K562 (cell line): ENCODE measurements around the gene N4BP3. TPM values are rescaled to one million over a fixed set of nuclear protein-coding genes. Genes with fewer than 3 reads are reported as not detected.

Experiments used
- ATAC-seq: fragments of 200-7000 bp; cut with Tn5 transposase; 3 replicates; pipeline ENCODE4 v1.9.1; 2020; ENCODE audit warnings: moderate library complexity
- BruUV-seq: library from RNA; stranded (reverse); fragments of 400-500 nt; replicated peaks from 2 replicates; lab custom pipeline; 2021; lab: Mats Ljungman, UMichigan
- CTCF ChIA-PET: fragments of 300-600 bp; formaldehyde crosslinking; extraction: SDS; loops from one replicate; lab custom pipeline; 2021; ENCODE audit warnings: low intra/inter-chr PET ratio; lab: Yijun Ruan, JAX
- POLR2A ChIA-PET: fragments of 300-600, 350-650 bp; sonication (Branson Sonifier 250); formaldehyde crosslinking; extraction: SDS; loops from one replicate; lab custom pipeline; 2021; ENCODE audit warnings: antibody characterized with exemption, inconsistent platforms; lab: Yijun Ruan, JAX
- DNase-seq, 4 experiments: peaks; one replicate each; pipeline versions ENCODE4 v3.0.0 to v3.0.0-alpha.2; 2011 to 2018; ENCODE audit warnings: low spot score in 3 of 4, mixed read lengths in 3 of 4; ENCODE audit errors: extremely low read depth in 1 of 4
- FAIRE-seq: peaks from 2 replicates; lab custom pipeline; 2011; peaks lifted over from hg19 to GRCh38; lab: Jason Lieb, UNC
- H2AFZ ChIP-seq: 2 replicates; pipeline ENCODE4 v1.6.0; 2011; ENCODE audit warnings: low read depth, low read length, control low read depth, inconsistent platforms
- H3K27ac ChIP-seq: fragments of 200-600 bp; 3 replicates; pipeline ENCODE4 v1.8.0; 2011; ENCODE audit warnings: low read depth, mild to moderate bottlenecking, control low read depth, inconsistent platforms, low read length, moderate library complexity, mixed read lengths; ENCODE audit errors: extremely low read depth
- H3K27me3 ChIP-seq, 2 experiments: fragments of 300-600 bp in 1 of 2; 2 replicates in 1 of 2; 3 replicates in 1 of 2; pipeline versions ENCODE4 v1.6.0 to v1.8.0; 2011; ENCODE audit warnings: inconsistent platforms in 2 of 2, low read length in 2 of 2, mild to moderate bottlenecking in 1 of 2, mixed read lengths in 1 of 2, moderate library complexity in 1 of 2; ENCODE audit not compliant: control insufficient read depth in 2 of 2, insufficient read depth in 2 of 2
- H3K36me3 ChIP-seq: fragments of 300-600 bp; 3 replicates; pipeline ENCODE4 v1.8.0; 2011; ENCODE audit warnings: mild to moderate bottlenecking, low read length, inconsistent platforms; ENCODE audit not compliant: control insufficient read depth, insufficient read depth
- H3K4me1 ChIP-seq, 2 experiments: fragments of 200-600 bp in 1 of 2; replicated peaks in 1 of 2; 2 replicates in 1 of 2; 3 replicates in 1 of 2; pipeline versions ENCODE4 v1.5.1 to v1.8.0; 2011; ENCODE audit warnings: inconsistent platforms in 2 of 2, low read length in 2 of 2, mild to moderate bottlenecking in 1 of 2, mixed read lengths in 1 of 2, moderate library complexity in 1 of 2; ENCODE audit not compliant: control insufficient read depth in 2 of 2, insufficient read depth in 2 of 2
- H3K4me2 ChIP-seq: 2 replicates; pipeline ENCODE4 v1.6.1; 2011; ENCODE audit warnings: low read length, control low read depth, inconsistent platforms, mixed read lengths; ENCODE audit not compliant: insufficient read depth
- H3K4me3 ChIP-seq: fragments of 200-600 bp; sonication (generic), shearing (Covaris generic); 2 replicates; pipeline ENCODE4 v1.5.1; 2016; ENCODE audit warnings: control low read depth, inconsistent platforms
- H3K79me2 ChIP-seq: fragments of 200-600 bp; 3 replicates; pipeline ENCODE4 v1.8.0; 2011; ENCODE audit warnings: low read length, inconsistent platforms; ENCODE audit not compliant: control insufficient read depth, insufficient read depth
- H3K9ac ChIP-seq, 2 experiments: 2 replicates each; pipeline versions ENCODE4 v1.6.0 to v1.6.1; 2011; ENCODE audit warnings: low read depth in 2 of 2, low read length in 2 of 2, control low read depth in 1 of 2, inconsistent platforms in 1 of 2, mild to moderate bottlenecking in 1 of 2, mixed read lengths in 1 of 2; ENCODE audit not compliant: insufficient read depth in 1 of 2
- H3K9me1 ChIP-seq: one replicate; pipeline ENCODE4 v1.6.0; 2011; ENCODE audit warnings: inconsistent platforms, mild to moderate bottlenecking, low read length, moderate library complexity; ENCODE audit not compliant: control insufficient read depth, insufficient read depth
- H3K9me3 ChIP-seq: replicated peaks from 2 replicates; pipeline ENCODE4 v1.5.1; 2011; ENCODE audit warnings: low read depth, low read length, inconsistent platforms; ENCODE audit not compliant: control insufficient read depth, insufficient read depth
- H4K20me1 ChIP-seq: replicated peaks from 2 replicates; pipeline ENCODE4 v1.6.1; 2011; ENCODE audit warnings: low read length, inconsistent platforms, mixed read lengths; ENCODE audit not compliant: control insufficient read depth, insufficient read depth
- E2F3 ChIP-seq: fragments of 250-450 bp; sonication (Bioruptor Pico); IDR thresholded peaks from 2 replicates; pipeline ENCODE4 v1.4.0; 2020; ENCODE audit warnings: mild to moderate bottlenecking
- GATAD2A ChIP-seq: fragments of 450-650 bp; IDR thresholded peaks from 2 replicates; pipeline ENCODE4 v1.6.1; 2017
- RCOR1 ChIP-seq, 2 experiments: IDR thresholded peaks; 2 replicates each; pipeline ENCODE4 v1.6.1; 2012; ENCODE audit warnings: low read depth in 2 of 2, low read length in 2 of 2, borderline replicate concordance in 1 of 2, improper control_type of control experiment in 1 of 2
- ZFX ChIP-seq: sonication (generic); formaldehyde crosslinking; IDR thresholded peaks from 2 replicates; pipeline ENCODE4 v1.8.0; 2022; ENCODE audit warnings: mild to moderate bottlenecking, missing genetic modification reagents, moderate library complexity
- ZNF75A ChIP-seq: fragments of 450-650 bp; formaldehyde crosslinking; IDR thresholded peaks from 2 replicates; pipeline ENCODE4 v1.4.0; 2020; ENCODE audit warnings: mild to moderate bottlenecking
- WGBS: fragments of 100-300 bp; shearing (Covaris generic); methylation state at CpG from one replicate; pipeline ENCODE4 v1.1.6; 2016; ENCODE audit warnings: low coverage, mixed read lengths; ENCODE audit not compliant: insufficient coverage; ENCODE audit errors: missing lambda C conversion rate; 5-methylcytosine and 5-hydroxymethylcytosine counted together
- in situ Hi-C: fragments of 300-500 bp; cut with MboI; formaldehyde crosslinking; loops from 4 replicates; pipeline ENCODE4 v1.15.0; 2018; ENCODE audit warnings: inconsistent platforms, mixed read lengths
- intact Hi-C: fragments of 100-400 bp; cut with micrococcal nuclease; formaldehyde crosslinking; loops from 2 replicates; pipeline ENCODE4 v1.14.2; 2022
- polyA plus RNA-seq, 8 experiments: library from polyadenylated mRNA; depleted of rRNA in 4 of 8; stranded (reverse) in 5 of 8; unstranded in 3 of 8; fragments of >200 nt; fragmentation: Nextera tagmentation in 2 of 8; fragmentation: Illumina TruSeq in 1 of 8; extraction: Ambion mirVana in 2 of 8; extraction: Trizol in 1 of 8; gene quantifications; 2 replicates each; pipeline versions ENCODE4 v1.2.1 to v1.2.3, GENCODE V29; 2011 to 2014; ENCODE audit warnings: inconsistent platforms in 1 of 8, missing spikeins in 1 of 8
- total RNA-seq, 7 experiments: library from RNA; depleted of rRNA in 6 of 7; stranded (reverse); fragments of >200 nt in 6 of 7; fragmentation: Illumina TruSeq in 2 of 7; extraction: Trizol in 2 of 7; gene quantifications; 2 replicates each; pipeline versions ENCODE4 v1.2.1 to v1.2.3, GENCODE V29; 2011 to 2021; ENCODE audit warnings: low replicate concordance in 1 of 7
- TF ChIP-seq, protein P1 (sequence below): fragments of 250-450 bp; sonication (Bioruptor Pico); IDR thresholded peaks from 2 replicates; pipeline ENCODE4 v1.4.0; 2020; ENCODE audit warnings: mild to moderate bottlenecking

The N4BP3 gene
- total and polyA plus RNA-seq, 9 of the 15 experiments (the other 6 are each of a cell fraction or from before 2014, with no cell fraction given): 0.06 to 7.0 (median 2.4) TPM

GRCh38 chr5:178162481-178162880 lies 49.1 kb downstream of the N4BP3 start:
- H3K4me2 ChIP-seq: no peak overlapping the region
- in situ Hi-C loops: no loop called here
- CTCF ChIA-PET: interaction anchor here (5.9 kb wide), 1 partner anchor 86 kb away, joined by 108 read pairs; no protein-coding TSS in a partner anchor
- H3K9ac ChIP-seq: no peak overlapping the region
- FAIRE-seq: no peak
- H3K36me3 ChIP-seq: no peaks in the 10 kb centered on the region
- WGBS: 24% methylated on average over 9 of the region's 9 CpGs
- BruUV-seq: no TSS peak
- peaks cover 3 to 18% of the 10 kb centered on the region in 2 experiments; a peak in 2 of 5 replicates for H3K27me3 ChIP-seq
- no peak for ATAC-seq
- no peak overlapping the region for H3K4me3 ChIP-seq
- no peak overlapping the region for H2AFZ ChIP-seq
- peaks cover 3 to 15% of the 10 kb centered on the region in 2 experiments; a peak in 3 of 5 replicates for H3K4me1 ChIP-seq
- TF ChIP-seq ZNF75A (no peak), GATAD2A (no peak), RCOR1 (IDR thresholded peaks at IDR 0.05; ENCODE audit: borderline replicate concordance in 1 of 2, low read depth in 2 of 2, low read length in 2 of 2) (no peak), ZFX (CRISPR knock-in tag) (no peak), E2F3 (CRISPR knock-in tag) (no peak)
- TF ChIP-seq, protein P1, sequence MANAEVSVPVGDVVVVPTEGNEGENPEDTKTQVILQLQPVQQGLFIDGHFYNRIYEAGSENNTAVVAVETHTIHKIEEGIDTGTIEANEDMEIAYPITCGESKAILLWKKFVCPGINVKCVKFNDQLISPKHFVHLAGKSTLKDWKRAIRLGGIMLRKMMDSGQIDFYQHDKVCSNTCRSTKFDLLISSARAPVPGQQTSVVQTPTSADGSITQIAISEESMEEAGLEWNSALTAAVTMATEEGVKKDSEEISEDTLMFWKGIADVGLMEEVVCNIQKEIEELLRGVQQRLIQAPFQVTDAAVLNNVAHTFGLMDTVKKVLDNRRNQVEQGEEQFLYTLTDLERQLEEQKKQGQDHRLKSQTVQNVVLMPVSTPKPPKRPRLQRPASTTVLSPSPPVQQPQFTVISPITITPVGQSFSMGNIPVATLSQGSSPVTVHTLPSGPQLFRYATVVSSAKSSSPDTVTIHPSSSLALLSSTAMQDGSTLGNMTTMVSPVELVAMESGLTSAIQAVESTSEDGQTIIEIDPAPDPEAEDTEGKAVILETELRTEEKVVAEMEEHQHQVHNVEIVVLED (CRISPR knock-in tag): no peak
- TF ChIP-seq, all 486 proteins: peak for 0
- POLR2A ChIA-PET: interaction anchor here (0.6 to 2.2 kb wide), 7 partner anchors 9 to 88 kb away, joined by 3 to 10 read pairs (median 5); partner anchors contain the start of gene NHP2
- no peaks in the 10 kb centered on the region for H3K79me2 ChIP-seq
- H3K27ac ChIP-seq: no peak overlapping the region
- DNase-seq: peak in 1 of 4 experiments; percentile 2
- H4K20me1 ChIP-seq: no peaks in the 10 kb centered on the region
- no peaks in the 10 kb centered on the region for H3K9me1 ChIP-seq
- intact Hi-C loops: loop anchor here (10.0 kb wide), 1 partner anchor 168 kb away; the partner anchor contains the start of gene PROP1
- H3K9me3 ChIP-seq: no peaks in the 10 kb centered on the region
